ENCODE data around the gene ARHGEF17. TPM values are rescaled to one million over a fixed set of nuclear protein-coding genes. Genes with fewer than 3 reads are reported as not detected.

ARHGEF17 gene
- total and polyA plus RNA-seq, 5 donors from 2014 or later, result 0.47 TPM; not detected in 4

DNA sequence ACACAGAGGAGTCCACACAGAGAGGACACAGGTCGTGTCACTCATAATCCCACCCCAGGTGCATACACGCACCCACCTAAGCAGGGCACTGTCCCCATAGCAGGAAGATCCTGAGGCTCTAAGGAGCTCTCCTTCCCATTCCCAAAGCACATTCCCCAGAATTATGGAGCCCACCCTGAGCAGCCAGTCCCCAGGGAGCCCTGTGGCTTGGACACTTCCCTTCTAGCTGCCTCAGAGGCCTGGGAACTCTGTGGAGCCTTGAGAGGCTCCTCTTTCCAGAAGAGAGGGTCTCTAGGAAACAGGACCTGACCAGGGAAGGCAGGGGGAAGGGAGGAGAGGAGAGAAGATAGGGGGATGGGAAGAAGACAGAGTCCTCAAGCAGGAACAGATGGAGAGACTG is 29.8 kb downstream of the ARHGEF17 start:
- H3K4me1 Mint-ChIP-seq, result no peaks in the 10 kb centered on the region
- no peaks in the 10 kb centered on the region for H3K27me3 ChIP-seq (ENCODE audit: control insufficient read depth, insufficient read depth, low read length)
- H3K36me3 ChIP-seq (ENCODE audit: control insufficient read depth, insufficient read depth, low read length), result no peaks in the 10 kb centered on the region
- H3K4me1 ChIP-seq (ENCODE audit: control insufficient read depth, insufficient read depth, low read length, poor library complexity, severe bottlenecking), result no peaks in the 10 kb centered on the region
- no peak overlapping the region for H3K27ac ChIP-seq (ENCODE audit: insufficient read depth, low read length, poor library complexity, severe bottlenecking)
- no peaks in the 10 kb centered on the region for H3K36me3 Mint-ChIP-seq
- no peak overlapping the region for H3K4me3 ChIP-seq (ENCODE audit: low read depth, low read length)
- DNase-seq, result no peak
- ATAC-seq (ENCODE audit: low read depth in 2 of 2), result no peak
- H3K9me3 Mint-ChIP-seq, result peaks cover 0 to 3% (median 0%) of the 10 kb centered on the region in 7 donors
- H3K4me3 Mint-ChIP-seq, result no peak overlapping the region
- H3K27ac Mint-ChIP-seq, result no peak overlapping the region
- peaks cover 9% of the 10 kb centered on the region for H3K27me3 Mint-ChIP-seq
- H3K9me3 ChIP-seq (ENCODE audit: control insufficient read depth in 2 of 2, low read length in 2 of 2), result no peaks in the 10 kb centered on the region

DNA sequence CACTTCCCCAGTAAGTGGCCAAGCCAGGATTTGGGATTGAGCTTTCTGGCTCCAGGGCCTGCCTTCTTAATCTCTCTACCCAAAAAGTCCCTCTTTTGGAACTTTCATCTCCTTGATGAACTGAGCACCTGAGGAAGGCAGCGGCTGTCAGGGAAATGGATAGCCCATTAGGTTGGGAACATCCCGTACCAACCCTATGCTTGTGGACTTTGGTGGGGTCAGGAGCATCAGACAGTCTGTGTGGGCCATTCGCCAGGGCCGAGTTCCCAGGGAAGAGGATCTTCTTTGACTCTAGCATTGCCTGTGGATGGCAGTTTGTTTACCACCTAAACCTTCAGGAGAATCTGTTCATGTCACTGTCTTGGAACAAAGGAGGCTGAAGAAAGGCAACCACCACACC is 30.2 kb downstream of the ARHGEF17 start:
- no peak for ATAC-seq (ENCODE audit: low read depth in 2 of 2)
- H3K27ac Mint-ChIP-seq, result no peak overlapping the region
- H3K36me3 ChIP-seq (ENCODE audit: control insufficient read depth, insufficient read depth, low read length), result no peaks in the 10 kb centered on the region
- H3K4me3 ChIP-seq (ENCODE audit: low read depth, low read length), result no peak overlapping the region
- H3K27ac ChIP-seq (ENCODE audit: insufficient read depth, low read length, poor library complexity, severe bottlenecking), result no peak overlapping the region
- H3K27me3 Mint-ChIP-seq, result peaks cover 9% of the 10 kb centered on the region
- no peaks in the 10 kb centered on the region for H3K9me3 ChIP-seq (ENCODE audit: control insufficient read depth in 2 of 2, low read length in 2 of 2)
- no peaks in the 10 kb centered on the region for H3K4me1 ChIP-seq (ENCODE audit: control insufficient read depth, insufficient read depth, low read length, poor library complexity, severe bottlenecking)
- H3K27me3 ChIP-seq (ENCODE audit: control insufficient read depth, insufficient read depth, low read length), result no peaks in the 10 kb centered on the region
- no peak overlapping the region for H3K4me3 Mint-ChIP-seq
- no peaks in the 10 kb centered on the region for H3K36me3 Mint-ChIP-seq
- H3K4me1 Mint-ChIP-seq, result no peaks in the 10 kb centered on the region
- DNase-seq, result no peak
- H3K9me3 Mint-ChIP-seq, result peaks cover 0 to 3% (median 0%) of the 10 kb centered on the region in 7 donors

DNA sequence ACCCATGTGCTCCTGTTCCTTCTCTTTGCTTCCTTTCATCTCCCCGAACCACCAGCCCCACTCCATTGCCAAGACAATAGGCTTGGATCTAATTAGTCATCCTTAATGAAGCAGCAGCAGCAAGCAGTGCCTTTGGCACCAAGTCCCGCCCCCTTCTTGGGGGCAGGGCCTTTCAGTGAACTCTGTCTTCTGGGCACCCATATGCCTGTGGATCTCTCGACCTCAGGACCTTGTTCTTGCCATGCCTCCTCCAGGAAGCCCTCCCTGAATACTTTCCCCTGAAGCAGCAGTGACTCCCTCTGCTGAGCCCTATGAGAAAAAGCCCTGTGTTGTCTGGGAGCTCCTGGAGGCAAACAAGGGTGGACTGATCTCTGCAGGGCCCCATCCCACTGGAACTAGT is 32.1 kb downstream of the ARHGEF17 start:
- Histone ChIP-seq H3K27ac (ENCODE audit: insufficient read depth, low read length, poor library complexity, severe bottlenecking) (no peak overlapping the region), H3K27me3 (ENCODE audit: control insufficient read depth, insufficient read depth, low read length) (no peaks in the 10 kb centered on the region), H3K4me1 (ENCODE audit: control insufficient read depth, insufficient read depth, low read length, poor library complexity, severe bottlenecking) (no peaks in the 10 kb centered on the region), H3K36me3 (ENCODE audit: control insufficient read depth, insufficient read depth, low read length) (no peaks in the 10 kb centered on the region), H3K4me3 (ENCODE audit: low read depth, low read length) (no peak overlapping the region), H3K9me3 (ENCODE audit: control insufficient read depth in 2 of 2, low read length in 2 of 2) (no peaks in the 10 kb centered on the region)
- no peak overlapping the region for H3K27ac Mint-ChIP-seq
- no peak overlapping the region for H3K4me3 Mint-ChIP-seq
- peaks cover 0 to 3% (median 0%) of the 10 kb centered on the region in 7 donors for H3K9me3 Mint-ChIP-seq
- no peaks in the 10 kb centered on the region for H3K36me3 Mint-ChIP-seq
- no peak for DNase-seq
- no peaks in the 10 kb centered on the region for H3K4me1 Mint-ChIP-seq
- peaks cover 9% of the 10 kb centered on the region for H3K27me3 Mint-ChIP-seq
- ATAC-seq (ENCODE audit: low read depth in 2 of 2), result no peak

DNA sequence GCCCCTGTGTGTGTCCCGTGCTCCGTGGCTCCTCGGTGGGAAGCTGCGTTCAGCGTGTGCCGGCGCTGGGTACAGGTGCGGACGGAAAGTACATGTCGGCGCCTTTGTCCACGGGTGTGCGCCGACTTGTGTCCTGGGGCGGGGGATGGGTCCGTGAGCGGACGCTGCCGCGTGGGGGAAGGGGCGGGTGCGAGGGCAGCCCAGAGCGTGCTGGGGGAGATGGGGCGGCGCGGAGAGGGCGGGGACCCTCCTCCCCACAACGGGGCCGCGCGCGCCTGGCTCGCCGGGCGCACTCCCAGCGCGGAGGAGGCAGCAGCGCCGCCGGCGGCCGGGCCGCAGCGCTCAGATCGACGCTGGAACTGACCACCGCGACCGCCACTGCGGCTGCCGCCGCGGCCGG is 34.6 kb downstream of the ARHGEF17 start:
- no peak overlapping the region for H3K4me3 Mint-ChIP-seq
- Histone ChIP-seq H3K9me3 (ENCODE audit: control insufficient read depth in 2 of 2, low read length in 2 of 2) (no peaks in the 10 kb centered on the region), H3K36me3 (ENCODE audit: control insufficient read depth, insufficient read depth, low read length) (no peaks in the 10 kb centered on the region), H3K27me3 (ENCODE audit: control insufficient read depth, insufficient read depth, low read length) (no peaks in the 10 kb centered on the region), H3K27ac (ENCODE audit: insufficient read depth, low read length, poor library complexity, severe bottlenecking) (no peak overlapping the region), H3K4me3 (ENCODE audit: low read depth, low read length) (no peak overlapping the region), H3K4me1 (ENCODE audit: control insufficient read depth, insufficient read depth, low read length, poor library complexity, severe bottlenecking) (no peaks in the 10 kb centered on the region)
- ATAC-seq (ENCODE audit: low read depth in 2 of 2) (no peak), DNase-seq (no peak)
- no peaks in the 10 kb centered on the region for H3K4me1 Mint-ChIP-seq
- H3K27me3 Mint-ChIP-seq, result peaks cover 12% of the 10 kb centered on the region
- H3K9me3 Mint-ChIP-seq, result peaks cover 0 to 3% (median 0%) of the 10 kb centered on the region in 7 donors
- no peak overlapping the region for H3K27ac Mint-ChIP-seq
- H3K36me3 Mint-ChIP-seq, result no peaks in the 10 kb centered on the region

DNA sequence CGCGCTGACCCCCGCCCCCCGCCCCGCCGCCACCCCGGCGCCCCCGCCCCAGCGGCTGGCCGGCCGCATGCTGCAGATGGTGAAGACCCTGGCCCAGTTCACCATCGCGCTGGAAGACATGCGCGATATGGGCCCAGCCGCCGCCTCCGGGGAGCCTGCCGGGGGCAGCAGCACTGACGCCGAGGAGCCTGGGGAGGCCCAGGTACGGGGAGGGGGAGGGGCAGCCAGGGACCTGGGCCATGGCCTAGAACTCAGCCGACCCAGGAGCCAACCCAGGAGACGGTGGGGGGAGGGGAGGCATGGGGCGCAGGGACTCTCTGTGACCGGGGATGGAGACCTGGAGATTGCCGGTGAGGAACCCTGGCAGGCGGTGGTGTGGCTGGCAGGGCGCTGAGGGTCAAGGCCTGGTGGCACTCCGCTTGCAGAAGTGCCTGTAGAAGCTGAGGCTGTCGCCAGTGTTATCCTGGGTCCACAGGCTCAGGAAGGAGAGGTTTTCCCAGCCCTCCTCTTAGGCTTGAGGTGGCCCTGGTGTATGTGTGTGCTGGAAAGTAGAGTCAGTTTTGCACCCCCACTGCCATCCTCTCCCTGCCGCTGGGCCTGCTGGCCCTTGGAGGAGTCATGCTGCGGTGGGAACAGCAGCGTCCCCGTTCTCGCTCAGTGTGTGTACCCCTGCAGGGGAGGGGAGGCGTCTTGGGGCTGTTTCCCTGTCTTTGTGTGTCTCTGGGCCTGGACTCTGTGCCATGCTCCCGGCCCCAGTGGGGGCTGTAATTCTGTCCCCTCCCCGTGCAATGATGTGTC is 35.2 kb downstream of the ARHGEF17 start:
- no peak for ATAC-seq (ENCODE audit: low read depth in 2 of 2)
- H3K9me3 Mint-ChIP-seq, result peaks cover 0 to 3% (median 0%) of the 10 kb centered on the region in 7 donors

DNA sequence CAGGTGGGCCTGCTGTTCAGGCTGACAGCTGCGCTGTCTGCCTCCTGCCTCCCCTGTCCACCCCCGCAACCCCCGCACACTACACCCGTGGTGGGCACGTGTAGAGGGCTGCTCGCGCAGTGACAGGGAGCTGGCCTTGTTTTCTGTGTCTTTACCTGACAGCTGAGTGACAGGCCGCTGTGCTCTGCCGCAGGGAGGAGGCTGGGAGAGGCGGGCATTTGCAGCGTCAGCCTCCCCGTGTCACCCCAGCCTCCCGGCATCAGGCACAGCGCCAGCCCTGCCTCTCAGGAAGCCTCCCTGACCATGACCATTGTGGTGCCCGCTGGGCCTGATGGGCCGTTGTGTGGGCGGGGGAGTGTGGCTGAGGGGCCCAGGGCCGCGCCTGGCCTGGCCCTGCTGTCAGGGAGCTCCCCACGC is 36.1 kb downstream of the ARHGEF17 start:
- no peaks in the 10 kb centered on the region for H3K27me3 ChIP-seq (ENCODE audit: control insufficient read depth, insufficient read depth, low read length)
- no peaks in the 10 kb centered on the region for H3K36me3 ChIP-seq (ENCODE audit: control insufficient read depth, insufficient read depth, low read length)
- DNase-seq (no peak), ATAC-seq (ENCODE audit: low read depth in 2 of 2) (no peak)
- Mint-ChIP-seq H3K4me3 (no peak overlapping the region), H3K36me3 (no peaks in the 10 kb centered on the region), H3K27ac (no peak overlapping the region), H3K9me3 (peaks cover 0 to 3% (median 0%) of the 10 kb centered on the region in 7 donors), H3K27me3 (peaks cover 9% of the 10 kb centered on the region), H3K4me1 (no peaks in the 10 kb centered on the region)
- no peaks in the 10 kb centered on the region for H3K4me1 ChIP-seq (ENCODE audit: control insufficient read depth, insufficient read depth, low read length, poor library complexity, severe bottlenecking)
- no peak overlapping the region for H3K27ac ChIP-seq (ENCODE audit: insufficient read depth, low read length, poor library complexity, severe bottlenecking)
- H3K4me3 ChIP-seq (ENCODE audit: low read depth, low read length), result no peak overlapping the region
- no peaks in the 10 kb centered on the region for H3K9me3 ChIP-seq (ENCODE audit: control insufficient read depth in 2 of 2, low read length in 2 of 2)

More for the DNA sequence above, 35.2 kb downstream of the ARHGEF17 start:
- Mint-ChIP-seq H3K27ac (no peak overlapping the region), H3K36me3 (no peaks in the 10 kb centered on the region), H3K27me3 (peaks cover 9% of the 10 kb centered on the region), H3K4me3 (no peak overlapping the region), H3K4me1 (no peaks in the 10 kb centered on the region)
- Histone ChIP-seq H3K36me3 (ENCODE audit: control insufficient read depth, insufficient read depth, low read length) (no peaks in the 10 kb centered on the region), H3K4me3 (ENCODE audit: low read depth, low read length) (no peak overlapping the region), H3K27me3 (ENCODE audit: control insufficient read depth, insufficient read depth, low read length) (no peaks in the 10 kb centered on the region), H3K9me3 (ENCODE audit: control insufficient read depth in 2 of 2, low read length in 2 of 2) (no peaks in the 10 kb centered on the region), H3K4me1 (ENCODE audit: control insufficient read depth, insufficient read depth, low read length, poor library complexity, severe bottlenecking) (no peaks in the 10 kb centered on the region), H3K27ac (ENCODE audit: insufficient read depth, low read length, poor library complexity, severe bottlenecking) (no peak overlapping the region)
- DNase-seq, result no peak

DNA sequence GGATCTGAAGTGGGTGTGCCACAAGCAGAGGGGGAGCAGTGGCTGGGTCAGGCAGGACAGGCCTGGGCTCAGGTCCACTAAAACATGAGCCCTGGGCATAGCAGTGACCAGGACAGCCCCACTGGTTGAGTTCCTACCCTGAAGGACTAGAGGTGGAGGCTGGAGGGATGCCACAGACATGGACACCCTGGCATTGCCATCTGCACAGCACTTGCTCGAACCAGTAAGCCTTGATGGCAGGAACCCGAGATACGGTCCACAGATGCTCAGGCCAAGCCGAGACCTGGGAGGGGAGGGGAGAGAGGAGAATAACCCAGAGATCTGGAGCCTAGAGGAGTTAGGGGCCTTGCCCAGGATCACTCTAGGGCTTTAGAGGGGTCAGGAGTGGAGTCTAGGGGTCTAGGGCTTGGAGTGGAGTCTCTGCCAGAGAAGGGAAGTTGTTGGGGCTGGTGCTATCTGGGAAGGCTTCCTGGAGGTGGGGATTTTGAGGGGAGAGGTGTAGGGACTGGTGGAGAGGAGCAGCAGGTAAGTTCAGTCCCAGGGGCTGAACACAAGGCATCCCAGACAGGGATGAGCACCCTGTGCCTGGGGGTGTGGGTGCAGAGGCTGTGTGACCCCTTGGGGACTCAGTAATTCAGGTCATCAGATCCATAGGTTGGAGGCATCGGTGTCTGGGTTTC is 37.5 kb downstream of the ARHGEF17 start:
- H3K9me3 ChIP-seq (ENCODE audit: control insufficient read depth in 2 of 2, low read length in 2 of 2), result no peaks in the 10 kb centered on the region
- H3K27me3 ChIP-seq (ENCODE audit: control insufficient read depth, insufficient read depth, low read length), result no peaks in the 10 kb centered on the region
- H3K36me3 Mint-ChIP-seq, result no peaks in the 10 kb centered on the region
- no peak overlapping the region for H3K4me3 Mint-ChIP-seq
- peaks cover 0 to 3% (median 0%) of the 10 kb centered on the region in 7 donors for H3K9me3 Mint-ChIP-seq
- no peaks in the 10 kb centered on the region for H3K36me3 ChIP-seq (ENCODE audit: control insufficient read depth, insufficient read depth, low read length)
- H3K27ac ChIP-seq (ENCODE audit: insufficient read depth, low read length, poor library complexity, severe bottlenecking), result no peak overlapping the region
- H3K27ac Mint-ChIP-seq, result no peak overlapping the region
- no peaks in the 10 kb centered on the region for H3K4me1 ChIP-seq (ENCODE audit: control insufficient read depth, insufficient read depth, low read length, poor library complexity, severe bottlenecking)
- H3K27me3 Mint-ChIP-seq, result peaks cover 9% of the 10 kb centered on the region
- H3K4me1 Mint-ChIP-seq, result peaks cover 0 to 4% (median 0%) of the 10 kb centered on the region in 4 donors
- ATAC-seq (ENCODE audit: low read depth in 2 of 2), result no peak
- DNase-seq, result no peak
- H3K4me3 ChIP-seq (ENCODE audit: low read depth, low read length), result no peak overlapping the region
